SK-N-SH (cell line): ENCODE measurements around the gene ATF3. TPM values are rescaled to one million over a fixed set of nuclear protein-coding genes. Genes with fewer than 3 reads are reported as not detected.

Experiments used
- CTCF ChIA-PET: fragments of 300-600, 350-600 bp; formaldehyde crosslinking; extraction: SDS; loops from one replicate; lab custom pipeline; 2021; lab: Yijun Ruan, JAX
- POLR2A ChIA-PET: fragments of 350-600 bp; sonication (Branson Sonifier 250); formaldehyde crosslinking; extraction: SDS; loops from one replicate; lab custom pipeline; 2020; ENCODE audit warnings: antibody characterized with exemption, inconsistent platforms; lab: Yijun Ruan, JAX
- DNase-seq: peaks from one replicate; pipeline ENCODE4 v3.0.0; 2012
- H2AFZ ChIP-seq: fragments of 200-600 bp; sonication (generic); 2 replicates; pipeline ENCODE4 v1.8.1; 2016; ENCODE audit warnings: antibody characterized with exemption, mild to moderate bottlenecking, low read depth
- H3F3A ChIP-seq: fragments of 200-600 bp; sonication (generic); replicated peaks from 2 replicates; pipeline ENCODE3; 2016; ENCODE audit warnings: antibody characterized with exemption, mild to moderate bottlenecking; ENCODE audit not compliant: insufficient read depth
- H3K27ac ChIP-seq, 2 experiments: fragments of 200-500 bp in 1 of 2; fragments of 200-600 bp in 1 of 2; sonication (Bioruptor generic) in 1 of 2; sonication (generic), shearing (Covaris generic) in 1 of 2; 2 replicates each; pipeline versions ENCODE4 v1.5.1 to v1.6.1; 2014 to 2016; ENCODE audit warnings: low read depth in 2 of 2, inconsistent platforms in 1 of 2, low read length in 1 of 2, mild to moderate bottlenecking in 1 of 2, mixed read lengths in 1 of 2
- H3K27me3 ChIP-seq: fragments of 200-600 bp; sonication (generic), shearing (Covaris generic); 2 replicates; pipeline ENCODE4 v1.6.1; 2016; ENCODE audit warnings: mixed run types; ENCODE audit not compliant: insufficient read depth
- H3K36me3 ChIP-seq, 2 experiments: fragments of 200-500 bp in 1 of 2; fragments of 200-600 bp in 1 of 2; sonication (Bioruptor generic) in 1 of 2; sonication (generic) in 1 of 2; replicated peaks in 1 of 2; 2 replicates each; pipeline versions ENCODE3 to v1.5.1; 2014 to 2016; ENCODE audit warnings: low read length in 1 of 2, mild to moderate bottlenecking in 1 of 2; ENCODE audit not compliant: insufficient read depth in 2 of 2, control insufficient read depth in 1 of 2
- H3K4me1 ChIP-seq, 2 experiments: fragments of 200-500 bp in 1 of 2; fragments of 200-600 bp in 1 of 2; sonication (Bioruptor generic) in 1 of 2; sonication (generic), shearing (Covaris generic) in 1 of 2; 2 replicates each; pipeline versions ENCODE4 v1.5.1 to v1.6.1; 2014 to 2016; ENCODE audit warnings: low read depth in 1 of 2, low read length in 1 of 2, mixed run types in 1 of 2; ENCODE audit not compliant: insufficient read depth in 2 of 2, control insufficient read depth in 1 of 2
- H3K4me2 ChIP-seq: fragments of 200-600 bp; sonication (generic), shearing (Covaris generic); 2 replicates; pipeline ENCODE4 v1.6.1; 2017; ENCODE audit warnings: mixed run types
- H3K4me3 ChIP-seq, 2 experiments: fragments of 200-500 bp in 1 of 2; fragments of 200-600 bp in 1 of 2; sonication (Bioruptor generic) in 1 of 2; sonication (generic), shearing (Covaris generic) in 1 of 2; 2 replicates each; pipeline versions ENCODE4 v1.5.1 to v1.8.1; 2014 to 2016; ENCODE audit warnings: low read depth in 2 of 2, inconsistent platforms in 1 of 2, low read length in 1 of 2, mild to moderate bottlenecking in 1 of 2, mixed read lengths in 1 of 2, moderate library complexity in 1 of 2
- H3K79me2 ChIP-seq: fragments of 200-600 bp; sonication (generic); 2 replicates; pipeline ENCODE4 v1.8.1; 2017; ENCODE audit warnings: mild to moderate bottlenecking; ENCODE audit not compliant: insufficient read depth
- H3K9ac ChIP-seq: fragments of 200-600 bp; sonication (generic); 2 replicates; pipeline ENCODE4 v1.6.1; 2017; ENCODE audit warnings: mixed run types
- H3K9me2 ChIP-seq: fragments of 200-600 bp; sonication (generic); 2 replicates; pipeline ENCODE4 v1.6.1; 2017; ENCODE audit warnings: mixed run types
- H3K9me3 ChIP-seq: fragments of 200-600 bp; sonication (generic); 2 replicates; pipeline ENCODE4 v1.6.1; 2017; ENCODE audit warnings: mixed run types, mild to moderate bottlenecking, moderate library complexity
- H4K20me1 ChIP-seq: fragments of 200-600 bp; sonication (generic); 2 replicates; pipeline ENCODE4 v1.6.1; 2017; ENCODE audit warnings: mild to moderate bottlenecking, mixed run types; ENCODE audit not compliant: insufficient read depth
- CHD2 ChIP-seq: fragments of 150-350 bp; IDR thresholded peaks from 2 replicates; pipeline ENCODE4 v1.6.1; 2018; ENCODE audit warnings: low read length; ENCODE audit not compliant: partially characterized antibody
- CTCF ChIP-seq: fragments of 200-600 bp; sonication (generic); IDR thresholded peaks from 2 replicates; pipeline ENCODE4 v1.6.1; 2017; ENCODE audit warnings: antibody characterized with exemption, mild to moderate bottlenecking, moderate library complexity
- EZH2phosphoT487 ChIP-seq: fragments of 200-600 bp; sonication (generic); IDR thresholded peaks from 2 replicates; pipeline ENCODE4 v1.6.1; 2017; ENCODE audit warnings: low read depth, mixed run types, mild to moderate bottlenecking, antibody characterized with exemption, moderate library complexity, borderline replicate concordance
- FOXM1 ChIP-seq: IDR thresholded peaks from 2 replicates; pipeline ENCODE4 v1.4.0; 2012; ENCODE audit warnings: low read depth, mild to moderate bottlenecking
- GATA2 ChIP-seq: sonication (generic); formaldehyde crosslinking; IDR thresholded peaks from 2 replicates; pipeline ENCODE4 v1.5.0; 2020; ENCODE audit warnings: mild to moderate bottlenecking, missing genetic modification reagents
- JUND ChIP-seq: IDR thresholded peaks from 2 replicates; pipeline ENCODE4 v1.4.0; 2012
- MEF2A ChIP-seq: IDR thresholded peaks from 2 replicates; pipeline ENCODE4 v1.4.0; 2012; ENCODE audit warnings: low read depth, borderline replicate concordance
- MXI1 ChIP-seq: IDR thresholded peaks from 2 replicates; pipeline ENCODE4 v1.6.1; 2012; ENCODE audit warnings: mild to moderate bottlenecking, low read depth, low read length, improper control_type of control experiment
- NFIC ChIP-seq: IDR thresholded peaks from 2 replicates; pipeline ENCODE4 v1.4.0; 2012; ENCODE audit warnings: borderline replicate concordance
- NRF1 ChIP-seq: IDR thresholded peaks from 2 replicates; pipeline ENCODE4 v1.6.1; 2012; ENCODE audit warnings: low read depth, mild to moderate bottlenecking, low read length
- POLR2AphosphoS5 ChIP-seq: IDR thresholded peaks from 2 replicates; pipeline ENCODE4 v1.6.1; 2012; ENCODE audit warnings: low read depth, low read length
- RAD21 ChIP-seq: IDR thresholded peaks from 2 replicates; pipeline ENCODE4 v1.6.1; 2012; ENCODE audit warnings: mild to moderate bottlenecking, low read length
- RCOR1 ChIP-seq: fragments of 150-350 bp; IDR thresholded peaks from 2 replicates; pipeline ENCODE4 v1.6.1; 2017; ENCODE audit warnings: antibody characterized with exemption, low read length
- RFX5 ChIP-seq: IDR thresholded peaks from 2 replicates; pipeline ENCODE4 v1.6.1; 2012; ENCODE audit warnings: mild to moderate bottlenecking, improper control_type of control experiment, low read length
- SMC3 ChIP-seq: IDR thresholded peaks from 2 replicates; pipeline ENCODE4 v1.6.1; 2012; ENCODE audit warnings: low read depth, low read length, improper control_type of control experiment
- TEAD4 ChIP-seq: IDR thresholded peaks from 2 replicates; pipeline ENCODE4 v1.4.0; 2012; ENCODE audit warnings: mild to moderate bottlenecking, borderline replicate concordance; ENCODE audit not compliant: insufficient read depth
- USF2 ChIP-seq: fragments of 150-350 bp; IDR thresholded peaks from 2 replicates; pipeline ENCODE4 v1.6.1; 2017; ENCODE audit warnings: antibody characterized with exemption, low read length, low read depth, borderline replicate concordance
- YY1 ChIP-seq: IDR thresholded peaks from 2 replicates; pipeline ENCODE4 v1.4.0; 2012; ENCODE audit warnings: low read depth, mild to moderate bottlenecking
- ZBTB33 ChIP-seq: IDR thresholded peaks from 2 replicates; pipeline ENCODE4 v1.4.0; 2012; ENCODE audit warnings: low read depth, borderline replicate concordance
- WGBS: methylation state at CpG from one replicate; pipeline ENCODE4 v1.1.6; 2017; ENCODE audit warnings: low lambda C conversion rate; 5-methylcytosine and 5-hydroxymethylcytosine counted together
- polyA plus RNA-seq, 3 experiments: library from polyadenylated mRNA; depleted of rRNA; stranded (reverse); fragments of >200 nt; gene quantifications; 2 replicates each; pipeline ENCODE4 v1.2.3, GENCODE V29; 2012
- TF ChIP-seq, protein P1 (sequence below): IDR thresholded peaks from 2 replicates; pipeline ENCODE4 v1.6.1; 2012; ENCODE audit warnings: mild to moderate bottlenecking, low read depth, low read length, moderate library complexity

ATF3 gene
- polyA plus RNA-seq, 1 of the 3 experiments (the other 2 are of a cell fraction) = 29.7 TPM

DNA sequence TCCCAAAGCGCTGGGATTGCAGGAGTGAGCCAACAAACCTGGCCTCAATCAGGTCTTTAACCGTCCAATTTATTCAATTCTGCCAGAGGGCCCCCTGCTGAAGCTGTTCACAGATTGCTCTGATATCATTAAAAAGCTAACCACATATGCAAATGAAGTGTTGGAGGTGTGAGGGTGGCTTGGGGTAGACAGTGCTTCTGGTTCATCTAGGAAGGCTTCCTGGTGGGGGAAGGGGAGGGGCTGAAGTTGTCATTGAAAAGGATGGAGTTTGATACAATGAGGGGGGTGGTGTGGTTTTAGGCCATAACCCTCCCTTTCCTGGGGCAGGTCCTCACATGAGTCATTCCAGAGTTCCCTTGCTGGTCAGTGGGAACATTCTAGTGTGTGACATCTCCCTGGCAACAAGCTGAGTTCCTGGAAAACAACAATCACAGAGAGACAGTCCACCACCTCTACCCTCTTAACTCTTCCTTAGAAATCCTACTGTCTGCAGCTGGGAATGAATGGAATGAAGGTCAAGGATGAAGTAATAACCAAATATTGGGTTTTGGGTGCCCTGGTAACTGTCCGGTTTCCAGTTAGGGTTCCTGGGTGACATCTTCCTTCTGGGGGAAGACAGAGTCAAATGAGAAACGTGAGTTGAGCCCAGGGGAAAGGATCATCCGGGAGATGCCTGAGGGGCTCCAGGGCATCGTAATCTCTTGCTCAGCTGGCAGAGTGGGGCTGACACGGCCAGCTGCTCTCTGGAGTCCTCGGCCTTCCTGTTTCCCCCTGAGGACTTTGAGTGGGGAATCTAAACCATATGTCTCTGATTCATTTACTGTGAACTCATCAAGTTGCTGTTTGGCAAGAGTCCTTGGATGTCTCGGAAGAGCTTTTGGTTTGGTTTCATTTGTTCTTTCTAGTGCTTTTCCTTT lies 58.9 kb downstream of the ATF3 start (continued):
- TF ChIP-seq, protein P1, sequence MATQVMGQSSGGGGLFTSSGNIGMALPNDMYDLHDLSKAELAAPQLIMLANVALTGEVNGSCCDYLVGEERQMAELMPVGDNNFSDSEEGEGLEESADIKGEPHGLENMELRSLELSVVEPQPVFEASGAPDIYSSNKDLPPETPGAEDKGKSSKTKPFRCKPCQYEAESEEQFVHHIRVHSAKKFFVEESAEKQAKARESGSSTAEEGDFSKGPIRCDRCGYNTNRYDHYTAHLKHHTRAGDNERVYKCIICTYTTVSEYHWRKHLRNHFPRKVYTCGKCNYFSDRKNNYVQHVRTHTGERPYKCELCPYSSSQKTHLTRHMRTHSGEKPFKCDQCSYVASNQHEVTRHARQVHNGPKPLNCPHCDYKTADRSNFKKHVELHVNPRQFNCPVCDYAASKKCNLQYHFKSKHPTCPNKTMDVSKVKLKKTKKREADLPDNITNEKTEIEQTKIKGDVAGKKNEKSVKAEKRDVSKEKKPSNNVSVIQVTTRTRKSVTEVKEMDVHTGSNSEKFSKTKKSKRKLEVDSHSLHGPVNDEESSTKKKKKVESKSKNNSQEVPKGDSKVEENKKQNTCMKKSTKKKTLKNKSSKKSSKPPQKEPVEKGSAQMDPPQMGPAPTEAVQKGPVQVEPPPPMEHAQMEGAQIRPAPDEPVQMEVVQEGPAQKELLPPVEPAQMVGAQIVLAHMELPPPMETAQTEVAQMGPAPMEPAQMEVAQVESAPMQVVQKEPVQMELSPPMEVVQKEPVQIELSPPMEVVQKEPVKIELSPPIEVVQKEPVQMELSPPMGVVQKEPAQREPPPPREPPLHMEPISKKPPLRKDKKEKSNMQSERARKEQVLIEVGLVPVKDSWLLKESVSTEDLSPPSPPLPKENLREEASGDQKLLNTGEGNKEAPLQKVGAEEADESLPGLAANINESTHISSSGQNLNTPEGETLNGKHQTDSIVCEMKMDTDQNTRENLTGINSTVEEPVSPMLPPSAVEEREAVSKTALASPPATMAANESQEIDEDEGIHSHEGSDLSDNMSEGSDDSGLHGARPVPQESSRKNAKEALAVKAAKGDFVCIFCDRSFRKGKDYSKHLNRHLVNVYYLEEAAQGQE = 0 out of 2 replicates have a peak, but pooled peaks have one; percentile 25
- TF ChIP-seq MEF2A = peak; percentile 47; the same call in 1 of the 2 replicates
- no peak for TF ChIP-seq NRF1
- peak; percentile 75 for TF ChIP-seq CHD2
- TF ChIP-seq FOXM1 = no peak
- TF ChIP-seq JUND = peak; percentile 77
- TF ChIP-seq NFIC = peak; percentile 88
- TF ChIP-seq POLR2AphosphoS5 = peak; percentile 87
- 0 out of 2 replicates have a peak, but pooled peaks have one; percentile 28 for TF ChIP-seq RFX5
- peak; percentile 59; the same call in 1 of the 2 replicates for TF ChIP-seq TEAD4
- no peak; the same call in 1 of the 2 replicates for TF ChIP-seq MXI1
- TF ChIP-seq CTCF = no peak

- no peaks in the 10 kb centered on the region for H3K36me3 ChIP-seq
- ChIA-PET CTCF (interaction anchor here (0.8 to 6.0 kb wide), 10 partner anchors 9 to 190 kb away, joined by 3 to 51 read pairs (median 4); partner anchors contain the start of gene ATF3), POLR2A (interaction anchor here (3.6 kb wide), 1 partner anchor 60 kb away, joined by 41 read pairs; the partner anchor contains the start of gene ATF3)
- H2AFZ ChIP-seq = peak overlapping the region; percentile 63; the same call in 1 of the 2 replicates
- H3F3A ChIP-seq = peaks cover 21% of the 10 kb centered on the region
- no peaks in the 10 kb centered on the region for H3K79me2 ChIP-seq
- H3K9me2 ChIP-seq = no peaks in the 10 kb centered on the region
- peak overlapping the region; percentile 95 to 99 for H3K27ac ChIP-seq
- WGBS = 92% methylated on average over 5 of the region's 5 CpGs
- peak overlapping the region; percentile 25 to 43; a peak in 2 of 4 replicates for H3K4me3 ChIP-seq
- peak overlapping the region; percentile 78; the same call in 1 of the 2 replicates for H3K9ac ChIP-seq
- DNase-seq = no peak
- H3K4me1 ChIP-seq = peaks cover 29 to 51% of the 10 kb centered on the region in 2 experiments
- H3K9me3 ChIP-seq = no peaks in the 10 kb centered on the region
- H4K20me1 ChIP-seq = no peaks in the 10 kb centered on the region
- no peaks in the 10 kb centered on the region for H3K27me3 ChIP-seq
- H3K4me2 ChIP-seq = peak overlapping the region; percentile 75
- TF ChIP-seq RCOR1 (no peak), YY1 (no peak), EZH2phosphoT487 (no peak), ZBTB33 (no peak), USF2 (no peak), MEF2A (no peak), GATA2 (no peak), SMC3 (no peak), RAD21 (no peak), MXI1 (no peak), TEAD4 (no peak), NRF1 (no peak), NFIC (no peak)
Measured at GRCh38 chr1:212668477-212668876, 59.9 kb downstream of the ATF3 start.
